Loucy (cell line): Measurements from ENCODE around the gene SEC14L3.

Source experiments
- EZH2phosphoT487 ChIP-seq: fragments of 200-600 bp; IDR thresholded peaks from 2 replicates; pipeline ENCODE4 v1.6.1; 2018; ENCODE audit warnings: antibody characterized with exemption, mild to moderate bottlenecking, moderate library complexity, borderline replicate concordance
- TF ChIP-seq, protein P1 (sequence below): fragments of 200-600 bp; sonication (generic); conservative IDR thresholded peaks from 2 replicates; pipeline ENCODE4 v1.5.1; 2014; ENCODE audit warnings: mild to moderate bottlenecking, antibody characterized with exemption, low read length

DNA sequence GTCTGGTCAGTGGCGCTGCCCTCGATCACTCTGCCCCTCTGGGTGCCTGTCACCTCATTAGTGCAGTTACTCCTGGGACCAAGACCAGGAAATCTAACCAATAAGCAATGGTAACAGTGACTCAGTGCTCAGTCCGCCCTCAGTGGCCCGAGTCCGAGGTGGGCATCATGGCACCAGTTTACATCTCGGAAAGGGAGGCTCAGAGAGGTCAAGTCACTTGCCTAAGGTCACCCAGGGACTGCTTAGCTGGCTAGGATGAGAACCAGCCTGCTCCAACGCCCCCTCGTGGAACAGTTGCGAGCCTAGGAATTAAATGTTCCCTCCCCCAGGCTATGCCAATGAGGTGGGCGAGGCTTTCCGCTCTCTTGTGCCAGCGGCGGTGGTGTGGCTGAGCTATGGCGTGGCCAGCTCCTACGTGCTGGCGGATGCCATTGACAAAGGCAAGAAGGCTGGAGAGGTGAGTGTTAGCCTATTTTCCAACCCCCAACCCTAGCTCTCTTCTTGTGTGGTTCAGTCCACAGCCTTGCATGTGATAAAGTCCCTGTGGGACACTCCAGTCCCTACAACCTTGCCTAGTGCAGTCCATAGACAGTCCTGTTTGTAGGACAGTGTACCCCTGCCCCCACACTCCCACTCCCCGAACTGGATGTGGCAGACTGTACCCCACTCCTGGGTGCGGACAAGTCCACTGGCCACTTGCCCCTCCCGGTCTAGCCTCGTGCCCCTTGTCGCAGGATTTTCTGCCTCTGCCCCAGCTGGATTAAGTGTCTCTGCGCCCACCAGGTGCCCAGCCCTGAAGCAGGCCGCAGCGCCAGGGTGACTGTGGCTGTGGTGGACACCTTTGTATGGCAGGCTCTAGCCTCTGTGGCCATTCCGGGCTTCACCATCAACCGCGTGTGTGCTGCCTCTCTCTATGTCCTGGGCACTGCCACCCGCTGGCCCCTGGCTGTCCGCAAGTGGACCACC is 45.1 kb downstream of the SEC14L3 start:
- TF ChIP-seq, protein P1, sequence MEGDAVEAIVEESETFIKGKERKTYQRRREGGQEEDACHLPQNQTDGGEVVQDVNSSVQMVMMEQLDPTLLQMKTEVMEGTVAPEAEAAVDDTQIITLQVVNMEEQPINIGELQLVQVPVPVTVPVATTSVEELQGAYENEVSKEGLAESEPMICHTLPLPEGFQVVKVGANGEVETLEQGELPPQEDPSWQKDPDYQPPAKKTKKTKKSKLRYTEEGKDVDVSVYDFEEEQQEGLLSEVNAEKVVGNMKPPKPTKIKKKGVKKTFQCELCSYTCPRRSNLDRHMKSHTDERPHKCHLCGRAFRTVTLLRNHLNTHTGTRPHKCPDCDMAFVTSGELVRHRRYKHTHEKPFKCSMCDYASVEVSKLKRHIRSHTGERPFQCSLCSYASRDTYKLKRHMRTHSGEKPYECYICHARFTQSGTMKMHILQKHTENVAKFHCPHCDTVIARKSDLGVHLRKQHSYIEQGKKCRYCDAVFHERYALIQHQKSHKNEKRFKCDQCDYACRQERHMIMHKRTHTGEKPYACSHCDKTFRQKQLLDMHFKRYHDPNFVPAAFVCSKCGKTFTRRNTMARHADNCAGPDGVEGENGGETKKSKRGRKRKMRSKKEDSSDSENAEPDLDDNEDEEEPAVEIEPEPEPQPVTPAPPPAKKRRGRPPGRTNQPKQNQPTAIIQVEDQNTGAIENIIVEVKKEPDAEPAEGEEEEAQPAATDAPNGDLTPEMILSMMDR: peak; percentile 76
- no peak for TF ChIP-seq EZH2phosphoT487
